Measurements from ENCODE around the gene EEFSEC.

- TF ChIP-seq CTCF (IDR thresholded peaks at IDR 0.05) (no peak), POLR2A (IDR thresholded peaks at IDR 0.05) (no peak)
These were observed 200.9 kb downstream of the EEFSEC start for GRCh38 chr3:128353991-128354687.

Measured in esophagus squamous epithelium (tissue), 4 donors.